HEK293 (cell line): Measurements from ENCODE around the gene MAP3K6.

Experiments
- HOXA7 ChIP-seq: sonication (generic); formaldehyde crosslinking; IDR thresholded peaks from 2 replicates; pipeline ENCODE4 v1.8.1; 2022; ENCODE audit warnings: missing genetic modification reagents, borderline replicate concordance
- SP2 ChIP-seq: fragments of 450-650 bp; formaldehyde crosslinking; IDR thresholded peaks from 2 replicates; pipeline ENCODE4 v1.5.1; 2016; ENCODE audit warnings: missing biosample characterization, missing genetic modification characterization
- ZBTB21 ChIP-seq: fragments of 450-650 bp; formaldehyde crosslinking; IDR thresholded peaks from 2 replicates; pipeline ENCODE4 v1.5.1; 2017; ENCODE audit warnings: missing biosample characterization, missing genetic modification characterization
- ZBTB8A ChIP-seq: fragments of 450-650 bp; formaldehyde crosslinking; IDR thresholded peaks from 2 replicates; pipeline ENCODE4 v1.5.1; 2016; ENCODE audit warnings: missing biosample characterization, missing genetic modification characterization
- ZNF146 ChIP-seq: fragments of 450-650 bp; formaldehyde crosslinking; IDR thresholded peaks from 2 replicates; pipeline ENCODE4 v1.5.1; 2016; ENCODE audit warnings: missing biosample characterization, missing genetic modification characterization
- ZNF184 ChIP-seq: fragments of 450-650 bp; IDR thresholded peaks from 2 replicates; pipeline ENCODE4 v1.5.1; 2018; ENCODE audit warnings: missing biosample characterization, mild to moderate bottlenecking, missing genetic modification characterization
- TF ChIP-seq, protein P1 (sequence below): fragments of 450-650 bp; formaldehyde crosslinking; IDR thresholded peaks from 2 replicates; pipeline ENCODE4 v1.5.1; 2016; ENCODE audit warnings: missing biosample characterization, missing genetic modification characterization
- TF ChIP-seq, protein P2 (sequence below): fragments of 450-650 bp; formaldehyde crosslinking; optimal IDR thresholded peaks from 2 replicates; pipeline ENCODE3; 2016; ENCODE audit warnings: missing biosample characterization, mild to moderate bottlenecking, missing genetic modification characterization

DNA sequence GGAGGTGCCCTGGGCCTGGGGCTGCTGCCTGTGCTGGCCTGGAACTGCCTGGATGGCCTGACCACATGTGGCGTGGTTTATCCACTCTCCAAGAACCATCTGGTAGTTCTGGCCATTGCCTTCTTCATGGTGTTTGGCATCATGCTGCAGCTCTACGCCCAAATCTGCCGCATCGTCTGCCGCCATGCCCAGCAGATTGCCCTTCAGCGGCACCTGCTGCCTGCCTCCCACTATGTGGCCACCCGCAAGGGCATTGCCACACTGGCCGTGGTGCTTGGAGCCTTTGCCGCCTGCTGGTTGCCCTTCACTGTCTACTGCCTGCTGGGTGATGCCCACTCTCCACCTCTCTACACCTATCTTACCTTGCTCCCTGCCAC, 27.5 kb upstream of the MAP3K6 start:
- TF ChIP-seq, protein P1, sequence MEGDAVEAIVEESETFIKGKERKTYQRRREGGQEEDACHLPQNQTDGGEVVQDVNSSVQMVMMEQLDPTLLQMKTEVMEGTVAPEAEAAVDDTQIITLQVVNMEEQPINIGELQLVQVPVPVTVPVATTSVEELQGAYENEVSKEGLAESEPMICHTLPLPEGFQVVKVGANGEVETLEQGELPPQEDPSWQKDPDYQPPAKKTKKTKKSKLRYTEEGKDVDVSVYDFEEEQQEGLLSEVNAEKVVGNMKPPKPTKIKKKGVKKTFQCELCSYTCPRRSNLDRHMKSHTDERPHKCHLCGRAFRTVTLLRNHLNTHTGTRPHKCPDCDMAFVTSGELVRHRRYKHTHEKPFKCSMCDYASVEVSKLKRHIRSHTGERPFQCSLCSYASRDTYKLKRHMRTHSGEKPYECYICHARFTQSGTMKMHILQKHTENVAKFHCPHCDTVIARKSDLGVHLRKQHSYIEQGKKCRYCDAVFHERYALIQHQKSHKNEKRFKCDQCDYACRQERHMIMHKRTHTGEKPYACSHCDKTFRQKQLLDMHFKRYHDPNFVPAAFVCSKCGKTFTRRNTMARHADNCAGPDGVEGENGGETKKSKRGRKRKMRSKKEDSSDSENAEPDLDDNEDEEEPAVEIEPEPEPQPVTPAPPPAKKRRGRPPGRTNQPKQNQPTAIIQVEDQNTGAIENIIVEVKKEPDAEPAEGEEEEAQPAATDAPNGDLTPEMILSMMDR (tag by site-specific recombination) = no peak
- no peak for TF ChIP-seq ZNF184 (tag by site-specific recombination)
- no peak for TF ChIP-seq HOXA7
- no peak for TF ChIP-seq ZBTB21 (tag by site-specific recombination)
- no peak for TF ChIP-seq SP2 (tag by site-specific recombination)
- TF ChIP-seq, protein P2, sequence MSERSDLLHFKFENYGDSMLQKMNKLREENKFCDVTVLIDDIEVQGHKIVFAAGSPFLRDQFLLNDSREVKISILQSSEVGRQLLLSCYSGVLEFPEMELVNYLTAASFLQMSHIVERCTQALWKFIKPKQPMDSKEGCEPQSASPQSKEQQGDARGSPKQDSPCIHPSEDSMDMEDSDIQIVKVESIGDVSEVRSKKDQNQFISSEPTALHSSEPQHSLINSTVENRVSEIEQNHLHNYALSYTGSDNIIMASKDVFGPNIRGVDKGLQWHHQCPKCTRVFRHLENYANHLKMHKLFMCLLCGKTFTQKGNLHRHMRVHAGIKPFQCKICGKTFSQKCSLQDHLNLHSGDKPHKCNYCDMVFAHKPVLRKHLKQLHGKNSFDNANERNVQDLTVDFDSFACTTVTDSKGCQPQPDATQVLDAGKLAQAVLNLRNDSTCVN = no peak
- no peak for TF ChIP-seq ZNF146 (tag by site-specific recombination)
- TF ChIP-seq ZBTB8A (tag by site-specific recombination) = no peak
